Stimulated activated CD4-positive, alpha-beta T cell treated with anti-CD3 and anti-CD28 coated beads, TNF-alpha, amount 100 ng/mL, for 24 hours (primary cell): ENCODE data around the gene ZNF853.
A peak's percentile ranks its signal among the peaks of the same experiment; 100 is the strongest.

Source experiments
- DNase-seq, 3 experiments: peaks; one replicate each; pipeline ENCODE4 v3.0.0-alpha.2; 2020; ENCODE audit warnings: low read depth in 3 of 3

ZNF853 gene

GRCh38 chr7:6636741-6637543 is 21.5 kb downstream of the ZNF853 start, which contains the start of gene ZNF316:
Gene ZNF316, plus strand, starts transcription at chr7:6637318. Its CDS starts 5,092 bp downstream, at chr7:6642410.
- DNase-seq: peak in 2 of 3 experiments; percentile 34 to 54

GRCh38 chr7:6637544-6638229 is 22.3 kb downstream of the ZNF853 start:
- peak; percentile 17 to 54 (median 19) for DNase-seq

- DNase-seq: no peak
These were observed 23.6 kb downstream of the ZNF853 start for GRCh38 chr7:6639032-6639431.

GRCh38 chr7:6639627-6640026 is 24.2 kb downstream of the ZNF853 start:
- no peak for DNase-seq

- peak in 1 of 3 experiments; percentile 50 for DNase-seq
These were observed 24.9 kb downstream of the ZNF853 start for GRCh38 chr7:6640246-6640721.

- DNase-seq: no peak
These were observed 26.1 kb downstream of the ZNF853 start for GRCh38 chr7:6641305-6642035.

- no peak for DNase-seq
These were observed 26.9 kb downstream of the ZNF853 start for GRCh38 chr7:6642239-6642839.

- no peak for DNase-seq
These were observed 27.6 kb downstream of the ZNF853 start for GRCh38 chr7:6642861-6643640.

- no peak for DNase-seq
These were observed 28.7 kb downstream of the ZNF853 start for GRCh38 chr7:6643915-6644625.

GRCh38 chr7:6644728-6645127 is 29.3 kb downstream of the ZNF853 start:
- DNase-seq: no peak

- no peak for DNase-seq
These were observed 31.1 kb downstream of the ZNF853 start for GRCh38 chr7:6646465-6646864.

- DNase-seq: no peak
These were observed 31.7 kb downstream of the ZNF853 start for GRCh38 chr7:6647080-6647479.

GRCh38 chr7:6647541-6647940 is 32.1 kb downstream of the ZNF853 start:
- no peak for DNase-seq

GRCh38 chr7:6648066-6648814 is 32.8 kb downstream of the ZNF853 start:
- DNase-seq: no peak

- no peak for DNase-seq
These were observed 33.4 kb downstream of the ZNF853 start for GRCh38 chr7:6648815-6649104.

- no peak for DNase-seq
These were observed 34.0 kb downstream of the ZNF853 start for GRCh38 chr7:6649241-6649961.

- DNase-seq: no peak
These were observed 34.7 kb downstream of the ZNF853 start for GRCh38 chr7:6650086-6650485.

- DNase-seq: no peak
These were observed 35.2 kb downstream of the ZNF853 start for GRCh38 chr7:6650521-6651011.

GRCh38 chr7:6651851-6652445 is 36.5 kb downstream of the ZNF853 start:
- no peak for DNase-seq
